CD14-positive monocyte (primary cell): ENCODE results near the gene DCTD. TPM values are rescaled to one million over a fixed set of nuclear protein-coding genes. Genes with fewer than 3 reads are reported as not detected.

ENCODE experiments used
- DNase-seq, 3 donors: peaks; one replicate each; pipeline ENCODE4 v3.0.0-alpha.2; 2011 to 2022
- H2AFZ ChIP-seq: 2 replicates; pipeline ENCODE4 v1.6.0; 2012; ENCODE audit warnings: mild to moderate bottlenecking, low read depth, low read length, inconsistent platforms; ENCODE audit not compliant: insufficient read depth, poor library complexity, severe bottlenecking
- H3K27ac ChIP-seq, 2 donors: 1 replicate in 1 of 2; 2 replicates in 1 of 2; pipeline ENCODE4 v1.5.1; 2012 to 2013; ENCODE audit warnings: low read length in 2 of 2, control low read depth in 1 of 2, inconsistent platforms in 1 of 2, low read depth in 1 of 2, mild to moderate bottlenecking in 1 of 2
- H3K27me3 ChIP-seq, 2 donors: one replicate each; pipeline versions ENCODE4 v1.6.0 to v1.6.1; 2011 to 2013; ENCODE audit warnings: low read length in 2 of 2; ENCODE audit not compliant: control insufficient read depth in 2 of 2, insufficient read depth in 2 of 2
- H3K36me3 ChIP-seq, 2 donors: replicated peaks in 1 of 2; 1 replicate in 1 of 2; 2 replicates in 1 of 2; pipeline versions ENCODE4 v1.5.1 to v1.6.1; 2012 to 2013; ENCODE audit warnings: low read length in 2 of 2, control low read depth in 1 of 2, inconsistent platforms in 1 of 2, mild to moderate bottlenecking in 1 of 2; ENCODE audit not compliant: insufficient read depth in 2 of 2, control insufficient read depth in 1 of 2
- H3K4me1 ChIP-seq, 2 donors: 1 replicate in 1 of 2; 2 replicates in 1 of 2; pipeline versions ENCODE4 v1.5.1 to v1.6.1; 2012 to 2013; ENCODE audit warnings: low read length in 2 of 2, control low read depth in 1 of 2, inconsistent platforms in 1 of 2, mild to moderate bottlenecking in 1 of 2, moderate library complexity in 1 of 2; ENCODE audit not compliant: insufficient read depth in 2 of 2, control insufficient read depth in 1 of 2
- H3K4me2 ChIP-seq: replicated peaks from 2 replicates; pipeline ENCODE3; 2012; ENCODE audit warnings: low read length, moderate library complexity, mild to moderate bottlenecking; ENCODE audit not compliant: poor library complexity, severe bottlenecking; ENCODE audit errors: extremely low read depth
- H3K4me3 ChIP-seq, 3 experiments: fragments of 200-600 bp in 1 of 3; sonication (generic) in 1 of 3; replicated peaks in 1 of 3; 1 replicate in 2 of 3; 2 replicates in 1 of 3; pipeline ENCODE4 v1.5.1; 2011 to 2013; ENCODE audit warnings: low read length in 3 of 3, mild to moderate bottlenecking in 3 of 3, control low read depth in 2 of 3, low read depth in 2 of 3, inconsistent platforms in 1 of 3, moderate library complexity in 1 of 3
- H3K79me2 ChIP-seq: 2 replicates; pipeline ENCODE4 v1.6.0; 2012; ENCODE audit warnings: mild to moderate bottlenecking, control low read depth, inconsistent platforms, low read length, moderate library complexity; ENCODE audit not compliant: insufficient read depth
- H3K9ac ChIP-seq: 2 replicates; pipeline ENCODE4 v1.6.0; 2017; ENCODE audit warnings: low read length, mild to moderate bottlenecking; ENCODE audit not compliant: insufficient read depth, poor library complexity, severe bottlenecking
- H3K9me3 ChIP-seq, 2 donors: replicated peaks in 1 of 2; 1 replicate in 1 of 2; 2 replicates in 1 of 2; pipeline versions ENCODE4 v1.5.1 to v1.6.1; 2012 to 2013; ENCODE audit warnings: low read length in 2 of 2, control low read depth in 1 of 2; ENCODE audit not compliant: control insufficient read depth in 1 of 2, insufficient read depth in 1 of 2
- H4K20me1 ChIP-seq: 2 replicates; pipeline ENCODE4 v1.6.0; 2012; ENCODE audit warnings: mild to moderate bottlenecking, low read length, control low read depth, moderate library complexity; ENCODE audit not compliant: insufficient read depth
- H3K27ac Mint-ChIP-seq, 7 donors: one replicate each; pipeline ENCODE4 v1.8.0; 2020; ENCODE audit warnings: mild to moderate bottlenecking in 7 of 7, mixed read lengths in 7 of 7, moderate library complexity in 6 of 7, inconsistent platforms in 2 of 7
- H3K27me3 Mint-ChIP-seq, 3 donors: one replicate each; pipeline ENCODE4 v1.8.0; 2021 to 2022; ENCODE audit warnings: low read depth in 3 of 3, mild to moderate bottlenecking in 3 of 3, mixed read lengths in 3 of 3, moderate library complexity in 3 of 3, inconsistent platforms in 1 of 3
- H3K36me3 Mint-ChIP-seq, 2 donors: one replicate each; pipeline ENCODE4 v1.8.0; 2020; ENCODE audit warnings: mixed read lengths in 2 of 2, inconsistent platforms in 1 of 2, mild to moderate bottlenecking in 1 of 2
- H3K4me1 Mint-ChIP-seq: one replicate; pipeline ENCODE4 v1.8.0; 2020; ENCODE audit warnings: mild to moderate bottlenecking, mixed read lengths
- H3K4me3 Mint-ChIP-seq, 2 donors: one replicate each; pipeline ENCODE4 v1.8.0; 2020; ENCODE audit warnings: mild to moderate bottlenecking in 2 of 2, mixed read lengths in 2 of 2, moderate library complexity in 1 of 2
- H3K9me3 Mint-ChIP-seq, 7 donors: one replicate each; pipeline ENCODE4 v1.8.0; 2020 to 2022; ENCODE audit warnings: mixed read lengths in 7 of 7, mild to moderate bottlenecking in 6 of 7, moderate library complexity in 6 of 7, inconsistent platforms in 2 of 7
- CTCF ChIP-seq: fragments of 200-600 bp; IDR thresholded peaks from one replicate; pipeline ENCODE4 v1.8.0; 2022; ENCODE audit warnings: antibody characterized with exemption, mild to moderate bottlenecking
- WGBS: methylation state at CpG from one replicate; pipeline ENCODE4 v1.1.5; 2013; ENCODE audit warnings: missing lambda C conversion rate; ENCODE audit not compliant: insufficient coverage; 5-methylcytosine and 5-hydroxymethylcytosine counted together
- intact Hi-C, 2 donors: fragments of 100-400 bp; cut with micrococcal nuclease; formaldehyde crosslinking; loops; one replicate each; pipeline versions ENCODE4 v1.15.0 to v1.15.1; 2023
- polyA plus RNA-seq, 3 donors: library from polyadenylated mRNA; depleted of rRNA in 1 of 3; unstranded in 2 of 3; stranded (reverse) in 1 of 3; fragments of 300-500 nt in 2 of 3; fragments of >200 nt in 1 of 3; fragmentation: Illumina TruSeq in 2 of 3; gene quantifications; 1 replicate in 2 of 3; 2 replicates in 1 of 3; pipeline ENCODE4 v1.2.3, GENCODE V29; 2012 to 2021

Gene DCTD
- polyA plus RNA-seq, 3 donors = 45.8 to 49.9 (median 47.8) TPM

- H3K4me3 ChIP-seq = no peak overlapping the region
- Mint-ChIP-seq H3K4me3 (peak overlapping the region in 1 of 2 donors; percentile 16), H3K4me1 (peaks cover 15% of the 10 kb centered on the region), H3K36me3 (peaks cover 0 to 3% of the 10 kb centered on the region in 2 donors), H3K27me3 (peaks cover 0 to 7% (median 6%) of the 10 kb centered on the region in 3 donors), H3K9me3 (no peaks in the 10 kb centered on the region), H3K27ac (no peak overlapping the region)
- H3K27me3 ChIP-seq = no peaks in the 10 kb centered on the region
- H3K4me2 ChIP-seq = no peak overlapping the region
- no peaks in the 10 kb centered on the region for H3K36me3 ChIP-seq
- no peak overlapping the region for H3K9ac ChIP-seq
- no peaks in the 10 kb centered on the region for H3K9me3 ChIP-seq
- H3K27ac ChIP-seq = no peak overlapping the region
- no peak overlapping the region for H2AFZ ChIP-seq
- DNase-seq = no peak
- WGBS = no CpG with 5 or more reads among the region's 4 CpGs
- no peak for TF ChIP-seq CTCF
- peaks cover 17 to 23% of the 10 kb centered on the region in 2 donors for H3K4me1 ChIP-seq
- H4K20me1 ChIP-seq = no peaks in the 10 kb centered on the region
- H3K79me2 ChIP-seq = no peaks in the 10 kb centered on the region
- intact Hi-C loops = no loop called here
Observed at GRCh38 chr4:182921608-182922007, 4.4 kb upstream of the DCTD start.

- no peak overlapping the region for H3K27ac ChIP-seq
- intact Hi-C loops = no loop called here
- peaks cover 23% of the 10 kb centered on the region for H3K4me1 Mint-ChIP-seq
- no peaks in the 10 kb centered on the region for H4K20me1 ChIP-seq
- no peaks in the 10 kb centered on the region for H3K27me3 ChIP-seq
- peaks cover 0 to 7% (median 6%) of the 10 kb centered on the region in 3 donors for H3K27me3 Mint-ChIP-seq
- H3K79me2 ChIP-seq = no peaks in the 10 kb centered on the region
- no peak for TF ChIP-seq CTCF
- no peak overlapping the region for H3K4me2 ChIP-seq
- no peaks in the 10 kb centered on the region for H3K9me3 ChIP-seq
- peak overlapping the region in 1 of 7 donors; percentile 79 for H3K27ac Mint-ChIP-seq
- no peak overlapping the region for H2AFZ ChIP-seq
- H3K9ac ChIP-seq = no peak overlapping the region
- DNase-seq = no peak
- no peaks in the 10 kb centered on the region for H3K36me3 ChIP-seq
- peaks cover 0 to 3% of the 10 kb centered on the region in 2 donors for H3K36me3 Mint-ChIP-seq
- peaks cover 22 to 29% of the 10 kb centered on the region in 2 donors for H3K4me1 ChIP-seq
- WGBS = 100% methylated on average over 1 of the region's 4 CpGs
- H3K4me3 Mint-ChIP-seq = no peak overlapping the region
- no peaks in the 10 kb centered on the region for H3K9me3 Mint-ChIP-seq
- H3K4me3 ChIP-seq = no peak overlapping the region
Observed at GRCh38 chr4:182920676-182921075, 3.5 kb upstream of the DCTD start.
